Activated T-cell treated with anti-CD3 and anti-CD28 coated beads, Interleukin-2, amount 50 U/mL, for 72 hours (primary cell): Measurements from ENCODE around the gene HSPG2. TPM values are rescaled to one million over a fixed set of nuclear protein-coding genes. Genes with fewer than 3 reads are reported as not detected.

Experiments used
- ATAC-seq, 2 donors: fragments of 150-1000 bp; cut with Tn5 transposase; replicated peaks in 1 of 2; 2 replicates each; pipeline ENCODE4 v1.10.0; 2021; ENCODE audit warnings: moderate library complexity in 2 of 2, mild to moderate bottlenecking in 1 of 2
- DNase-seq, 2 donors: peaks; one replicate each; pipeline ENCODE4 v3.0.0; 2021 to 2022; ENCODE audit warnings: mixed read lengths in 1 of 2
- H3K27ac Mint-ChIP-seq: one replicate; pipeline ENCODE4 v1.8.0; 2022; ENCODE audit warnings: mild to moderate bottlenecking, moderate library complexity, mixed read lengths
- H3K27me3 Mint-ChIP-seq: one replicate; pipeline ENCODE4 v1.8.0; 2022; ENCODE audit warnings: low read depth, mixed read lengths
- H3K36me3 Mint-ChIP-seq, 2 donors: one replicate each; pipeline ENCODE4 v1.8.0; 2022; ENCODE audit warnings: mixed read lengths in 2 of 2, mild to moderate bottlenecking in 1 of 2; ENCODE audit not compliant: insufficient read depth in 2 of 2
- H3K4me1 Mint-ChIP-seq: one replicate; pipeline ENCODE4 v1.8.0; 2022; ENCODE audit warnings: low read depth, mixed read lengths
- H3K4me3 Mint-ChIP-seq, 2 donors: one replicate each; pipeline ENCODE4 v1.8.0; 2022; ENCODE audit warnings: mild to moderate bottlenecking in 2 of 2, mixed read lengths in 2 of 2, moderate library complexity in 2 of 2
- H3K9me3 Mint-ChIP-seq, 2 donors: one replicate each; pipeline ENCODE4 v1.8.0; 2022; ENCODE audit warnings: mixed read lengths in 2 of 2
- total RNA-seq, 2 donors: library from RNA; stranded (reverse); gene quantifications; one replicate each; pipeline ENCODE4 v1.2.3, GENCODE V29; 2022

Gene HSPG2
- total RNA-seq, 2 donors from 2014 or later, result 4.4 to 11.5 TPM

- Mint-ChIP-seq H3K36me3 (no peaks in the 10 kb centered on the region), H3K27ac (no peak overlapping the region), H3K4me1 (peaks cover 5% of the 10 kb centered on the region), H3K9me3 (no peaks in the 10 kb centered on the region), H3K27me3 (no peaks in the 10 kb centered on the region), H3K4me3 (no peak overlapping the region)
- DNase-seq (no peak), ATAC-seq (no peak)
Observed at GRCh38 chr1:21854090-21854750, 82.9 kb downstream of the HSPG2 start.

GRCh38 chr1:21853131-21853427 lies 84.0 kb downstream of the HSPG2 start:
- no peak for DNase-seq
- H3K4me1 Mint-ChIP-seq, result peaks cover 5% of the 10 kb centered on the region
- H3K4me3 Mint-ChIP-seq, result no peak overlapping the region
- no peak for ATAC-seq
- H3K9me3 Mint-ChIP-seq, result no peaks in the 10 kb centered on the region
- H3K27ac Mint-ChIP-seq, result no peak overlapping the region
- H3K36me3 Mint-ChIP-seq, result no peaks in the 10 kb centered on the region
- H3K27me3 Mint-ChIP-seq, result no peaks in the 10 kb centered on the region

GRCh38 chr1:21852282-21853130 lies 84.6 kb downstream of the HSPG2 start:
- peaks cover 5% of the 10 kb centered on the region for H3K4me1 Mint-ChIP-seq
- H3K9me3 Mint-ChIP-seq, result no peaks in the 10 kb centered on the region
- no peak overlapping the region for H3K4me3 Mint-ChIP-seq
- no peaks in the 10 kb centered on the region for H3K36me3 Mint-ChIP-seq
- no peaks in the 10 kb centered on the region for H3K27me3 Mint-ChIP-seq
- peak overlapping the region; percentile 60 for H3K27ac Mint-ChIP-seq
- DNase-seq (no peak), ATAC-seq (peak; percentile 37 to 39)

- no peak overlapping the region for H3K27ac Mint-ChIP-seq
- H3K27me3 Mint-ChIP-seq, result no peaks in the 10 kb centered on the region
- no peaks in the 10 kb centered on the region for H3K9me3 Mint-ChIP-seq
Observed at GRCh38 chr1:21851430-21852250, 85.5 kb downstream of the HSPG2 start.

GRCh38 chr1:21849909-21850576 lies 87.1 kb downstream of the HSPG2 start:
- Mint-ChIP-seq H3K36me3 (no peaks in the 10 kb centered on the region), H3K9me3 (no peaks in the 10 kb centered on the region), H3K27ac (no peak overlapping the region), H3K4me1 (peaks cover 5% of the 10 kb centered on the region), H3K27me3 (no peaks in the 10 kb centered on the region), H3K4me3 (no peak overlapping the region)
- no peak for ATAC-seq
- no peak for DNase-seq

More at GRCh38 chr1:21851430-21852250, 85.5 kb downstream of the HSPG2 start:
- Mint-ChIP-seq H3K36me3 (no peaks in the 10 kb centered on the region), H3K4me3 (no peak overlapping the region), H3K4me1 (peaks cover 5% of the 10 kb centered on the region)
- ATAC-seq (no peak), DNase-seq (no peak)

- Mint-ChIP-seq H3K27ac (no peak overlapping the region), H3K4me1 (peaks cover 5% of the 10 kb centered on the region), H3K4me3 (no peak overlapping the region), H3K27me3 (no peaks in the 10 kb centered on the region), H3K36me3 (no peaks in the 10 kb centered on the region), H3K9me3 (no peaks in the 10 kb centered on the region)
- ATAC-seq (no peak), DNase-seq (no peak)
Observed at GRCh38 chr1:21848524-21849174, 88.5 kb downstream of the HSPG2 start.

- H3K4me3 Mint-ChIP-seq, result no peak overlapping the region
- ATAC-seq (no peak), DNase-seq (no peak)
- no peaks in the 10 kb centered on the region for H3K27me3 Mint-ChIP-seq
- no peaks in the 10 kb centered on the region for H3K9me3 Mint-ChIP-seq
- no peak overlapping the region for H3K27ac Mint-ChIP-seq
- no peaks in the 10 kb centered on the region for H3K36me3 Mint-ChIP-seq
- peaks cover 5% of the 10 kb centered on the region for H3K4me1 Mint-ChIP-seq
Observed at GRCh38 chr1:21847223-21848205, 89.6 kb downstream of the HSPG2 start.

- Mint-ChIP-seq H3K9me3 (no peaks in the 10 kb centered on the region), H3K27me3 (no peaks in the 10 kb centered on the region), H3K27ac (no peak overlapping the region), H3K4me3 (no peak overlapping the region), H3K4me1 (no peaks in the 10 kb centered on the region), H3K36me3 (no peaks in the 10 kb centered on the region)
- no peak for ATAC-seq
- DNase-seq, result no peak
Observed at GRCh38 chr1:21845646-21846641, 91.2 kb downstream of the HSPG2 start.

GRCh38 chr1:21843996-21844395 lies 93.1 kb downstream of the HSPG2 start:
- no peaks in the 10 kb centered on the region for H3K27me3 Mint-ChIP-seq
- no peaks in the 10 kb centered on the region for H3K9me3 Mint-ChIP-seq
- H3K4me3 Mint-ChIP-seq, result no peak overlapping the region
- no peak for ATAC-seq
- H3K36me3 Mint-ChIP-seq, result no peaks in the 10 kb centered on the region
- no peak overlapping the region for H3K27ac Mint-ChIP-seq
- H3K4me1 Mint-ChIP-seq, result no peaks in the 10 kb centered on the region
- no peak for DNase-seq

- Mint-ChIP-seq H3K27me3 (no peaks in the 10 kb centered on the region), H3K9me3 (no peaks in the 10 kb centered on the region), H3K4me1 (no peaks in the 10 kb centered on the region), H3K36me3 (no peaks in the 10 kb centered on the region), H3K4me3 (no peak overlapping the region), H3K27ac (no peak overlapping the region)
- DNase-seq, result no peak
- no peak for ATAC-seq
Observed at GRCh38 chr1:21843208-21843607, 93.9 kb downstream of the HSPG2 start.

- no peaks in the 10 kb centered on the region for H3K27me3 Mint-ChIP-seq
- no peaks in the 10 kb centered on the region for H3K4me1 Mint-ChIP-seq
- H3K9me3 Mint-ChIP-seq, result no peaks in the 10 kb centered on the region
- H3K4me3 Mint-ChIP-seq, result no peak overlapping the region
- no peaks in the 10 kb centered on the region for H3K36me3 Mint-ChIP-seq
- no peak overlapping the region for H3K27ac Mint-ChIP-seq
- ATAC-seq, result no peak
- no peak for DNase-seq
Observed at GRCh38 chr1:21842606-21843162, 94.4 kb downstream of the HSPG2 start.
